Choroid plexus epithelial cell (primary cell): ENCODE results near the gene DIRAS2.
"Not testable (repeated sequence)": the region's sequence is repeated elsewhere in the genome, so short reads cannot be mapped to it uniquely, and the experiment has no call there.

Source experiments
- DNase-seq: peaks from one replicate; pipeline ENCODE4 v3.0.0-alpha.2; 2010; ENCODE audit warnings: low read depth
- H3K4me3 ChIP-seq: 2 replicates; pipeline ENCODE4 v1.5.1; 2011; ENCODE audit warnings: low read depth, mild to moderate bottlenecking, control low read depth, low read length, moderate library complexity
- TF ChIP-seq, protein P1 (sequence below): conservative IDR thresholded peaks from 2 replicates; pipeline ENCODE4 v1.5.1; 2011; ENCODE audit warnings: low read depth, mild to moderate bottlenecking, control low read depth, inconsistent platforms, low read length, moderate library complexity

The DIRAS2 gene

DNA sequence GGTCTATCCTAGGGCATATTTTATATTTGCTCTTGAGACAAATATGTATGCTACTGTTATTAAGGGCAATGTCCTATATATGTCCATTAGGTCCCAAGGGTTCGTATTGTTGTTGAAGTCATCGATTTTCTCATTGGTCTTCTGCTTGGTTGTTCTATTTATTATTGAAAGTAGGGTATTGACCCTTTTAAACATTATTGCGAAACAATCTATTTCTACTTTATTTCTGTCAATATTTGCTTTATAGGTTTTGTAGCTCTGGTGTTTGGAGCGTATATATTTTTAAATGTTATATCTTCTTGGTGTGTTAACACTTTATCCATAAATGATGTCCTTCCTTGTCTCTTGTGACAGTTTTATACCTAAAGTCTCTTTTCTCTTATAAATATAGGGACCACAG, 16.2 kb upstream of the DIRAS2 start:
- no peak for DNase-seq
- TF ChIP-seq, protein P1, sequence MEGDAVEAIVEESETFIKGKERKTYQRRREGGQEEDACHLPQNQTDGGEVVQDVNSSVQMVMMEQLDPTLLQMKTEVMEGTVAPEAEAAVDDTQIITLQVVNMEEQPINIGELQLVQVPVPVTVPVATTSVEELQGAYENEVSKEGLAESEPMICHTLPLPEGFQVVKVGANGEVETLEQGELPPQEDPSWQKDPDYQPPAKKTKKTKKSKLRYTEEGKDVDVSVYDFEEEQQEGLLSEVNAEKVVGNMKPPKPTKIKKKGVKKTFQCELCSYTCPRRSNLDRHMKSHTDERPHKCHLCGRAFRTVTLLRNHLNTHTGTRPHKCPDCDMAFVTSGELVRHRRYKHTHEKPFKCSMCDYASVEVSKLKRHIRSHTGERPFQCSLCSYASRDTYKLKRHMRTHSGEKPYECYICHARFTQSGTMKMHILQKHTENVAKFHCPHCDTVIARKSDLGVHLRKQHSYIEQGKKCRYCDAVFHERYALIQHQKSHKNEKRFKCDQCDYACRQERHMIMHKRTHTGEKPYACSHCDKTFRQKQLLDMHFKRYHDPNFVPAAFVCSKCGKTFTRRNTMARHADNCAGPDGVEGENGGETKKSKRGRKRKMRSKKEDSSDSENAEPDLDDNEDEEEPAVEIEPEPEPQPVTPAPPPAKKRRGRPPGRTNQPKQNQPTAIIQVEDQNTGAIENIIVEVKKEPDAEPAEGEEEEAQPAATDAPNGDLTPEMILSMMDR = no peak
- H3K4me3 ChIP-seq = no peak overlapping the region

DNA sequence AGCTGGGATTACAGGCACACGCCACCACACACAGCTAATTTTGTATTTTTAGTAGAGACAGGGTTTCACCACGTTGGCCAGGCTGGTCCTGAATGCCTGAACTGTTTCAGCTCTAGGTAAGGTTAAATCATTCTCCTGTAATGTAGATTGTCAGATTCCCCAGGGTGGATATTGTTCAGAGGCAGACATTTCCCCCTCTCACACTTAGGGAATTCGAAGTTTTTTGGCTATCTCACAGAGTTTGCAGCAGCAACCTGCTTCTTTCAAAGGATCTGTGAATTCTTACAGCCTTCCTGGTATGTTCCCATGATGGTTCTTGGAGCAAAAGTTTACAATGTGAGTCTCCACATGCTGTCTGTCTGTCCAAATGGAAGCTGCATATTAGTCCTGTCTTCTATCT, 15.6 kb upstream of the DIRAS2 start:
- no peak for DNase-seq
- H3K4me3 ChIP-seq = no peak overlapping the region
- TF ChIP-seq, protein P1 = no peak

DNA sequence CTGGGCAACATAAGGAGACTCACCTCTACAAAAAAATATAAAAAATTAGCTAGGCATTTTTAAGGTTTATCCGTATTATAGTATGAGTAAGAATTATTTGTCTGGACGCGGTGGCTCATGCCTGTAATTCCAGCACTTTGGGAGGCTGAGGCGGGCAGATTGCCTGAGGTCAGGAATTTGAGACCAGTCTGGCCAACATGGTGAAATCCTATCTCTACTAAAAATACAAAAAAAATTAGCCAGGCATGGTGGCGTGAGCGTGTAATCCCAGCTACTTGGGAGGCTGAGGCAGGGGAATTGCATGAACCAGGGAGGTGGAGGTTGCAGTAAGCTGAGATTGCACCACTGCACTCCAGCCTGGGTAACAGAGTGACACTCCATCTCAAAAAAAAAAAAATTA, 14.3 kb upstream of the DIRAS2 start:
- DNase-seq = not testable (repeated sequence)

DNA sequence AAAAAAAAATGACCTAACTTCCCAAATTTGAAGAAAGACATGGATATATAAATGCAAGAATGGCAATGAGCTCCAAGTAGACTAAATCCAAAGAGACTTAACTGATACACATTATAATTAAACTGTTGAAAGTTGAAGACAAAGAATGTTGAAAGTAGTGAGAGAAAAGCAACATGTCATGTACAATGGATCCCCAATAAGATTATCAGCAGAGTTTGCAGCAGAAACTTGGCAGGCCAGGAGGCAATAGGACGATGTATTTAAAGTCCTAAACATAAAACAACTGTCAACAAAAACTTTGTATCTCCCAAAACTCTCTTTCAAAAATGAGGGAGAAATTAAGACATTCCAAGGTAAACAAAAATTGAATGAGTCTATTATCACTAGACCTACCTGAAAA, 8.6 kb upstream of the DIRAS2 start:
- no peak for DNase-seq
- H3K4me3 ChIP-seq = no peak overlapping the region
- TF ChIP-seq, protein P1 = no peak

More for the DNA sequence above, 14.3 kb upstream of the DIRAS2 start:
- not testable (repeated sequence) for H3K4me3 ChIP-seq

DNA sequence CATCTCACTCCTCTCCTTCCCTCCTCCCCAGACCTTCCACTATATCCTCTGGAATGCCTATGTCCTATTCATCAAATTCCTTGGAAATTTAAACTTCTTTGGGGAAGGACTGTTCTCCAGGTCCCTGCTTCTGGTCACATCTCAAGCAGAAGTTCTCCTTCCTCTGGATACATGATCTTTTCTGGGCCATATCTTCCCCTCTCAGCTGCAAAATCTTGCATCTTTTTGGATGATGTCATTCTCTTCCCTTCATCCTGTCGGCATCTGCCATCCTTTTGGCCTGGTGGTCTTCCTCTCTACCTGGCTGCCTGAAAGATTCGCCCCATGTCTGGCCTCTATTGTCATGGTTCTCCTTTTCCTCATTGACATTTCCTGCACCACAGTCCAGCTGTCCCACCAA, 5.2 kb upstream of the DIRAS2 start:
- no peak for DNase-seq
- TF ChIP-seq, protein P1 = no peak
- H3K4me3 ChIP-seq = no peak overlapping the region

DNA sequence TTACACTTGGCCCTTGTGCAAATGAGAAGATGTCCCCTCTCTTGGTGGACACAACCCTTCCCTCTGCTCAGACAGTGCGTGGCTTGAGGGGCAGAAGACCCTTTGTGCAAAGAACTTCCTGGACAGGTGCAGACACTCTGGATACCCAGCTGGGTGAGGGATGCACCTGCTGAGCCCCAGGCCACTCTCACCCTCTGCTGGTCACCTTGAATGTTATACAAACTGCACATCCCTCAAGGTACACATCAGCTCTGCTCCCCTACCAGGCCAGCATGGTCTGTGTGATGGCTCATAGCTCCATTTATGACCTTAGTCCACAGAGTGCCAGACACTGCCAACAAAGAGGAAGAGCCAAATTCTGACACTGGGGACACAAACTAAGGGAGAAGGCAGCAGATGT, 3.1 kb upstream of the DIRAS2 start:
- no peak overlapping the region for H3K4me3 ChIP-seq
- no peak for DNase-seq
- TF ChIP-seq, protein P1 = no peak

DNA sequence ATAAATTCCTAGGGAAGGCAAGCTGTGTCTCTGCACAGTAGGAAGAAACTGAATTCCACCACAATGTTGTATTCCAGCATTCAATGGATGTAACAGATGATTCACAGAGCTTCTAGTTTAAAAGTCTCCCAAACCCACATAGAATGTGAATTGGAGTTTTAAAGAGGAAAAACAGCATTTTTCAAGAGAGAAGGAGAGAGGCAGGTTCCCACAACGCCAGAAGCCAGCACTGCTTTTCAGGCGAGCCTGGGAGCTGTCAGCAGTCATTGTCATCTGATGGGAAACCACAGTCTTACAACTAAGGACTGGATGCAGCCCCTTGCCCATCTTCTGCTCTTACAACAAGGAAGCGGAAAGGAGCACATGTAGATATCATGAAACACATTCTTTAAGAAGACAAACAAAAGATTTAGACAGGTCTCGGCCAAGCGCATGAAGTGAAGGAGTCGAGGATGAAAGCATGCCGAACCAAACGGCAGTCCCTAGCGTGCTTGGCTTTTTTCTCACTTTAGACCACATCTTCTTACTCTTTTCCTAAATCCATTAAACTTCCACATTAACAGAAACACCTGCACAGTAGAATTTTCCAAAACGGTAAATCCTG, 638 bp downstream of the DIRAS2 start:
- TF ChIP-seq, protein P1 = no peak
- no peak overlapping the region for H3K4me3 ChIP-seq
- DNase-seq = peak; percentile 2
